ENCODE results near the gene GSAP. TPM values are rescaled to one million over a fixed set of nuclear protein-coding genes. Genes with fewer than 3 reads are reported as not detected.

Gene GSAP
- total RNA-seq, 1 experiment from 2014 or later = 25.7 TPM

- H3K4me3 ChIP-seq (ENCODE audit: low read depth, low read length) = no peak overlapping the region
- no peaks in the 10 kb centered on the region for H3K36me3 ChIP-seq (ENCODE audit: control insufficient read depth, insufficient read depth, low read length)
- H3K27me3 Mint-ChIP-seq (ENCODE audit: insufficient read depth, unreplicated experiment) = no peaks in the 10 kb centered on the region
- no peak overlapping the region for H3K4me3 Mint-ChIP-seq (ENCODE audit: unreplicated experiment)
- H3K9me3 Mint-ChIP-seq (ENCODE audit: unreplicated experiment) = peaks cover 9% of the 10 kb centered on the region
- ChIA-PET CTCF (no interaction called here), POLR2A (interaction anchor here (0.6 kb wide), 1 partner anchor 149 kb away, joined by 3 read pairs; no protein-coding TSS in a partner anchor)
- H3K27me3 ChIP-seq (replicated peaks; ENCODE audit: control insufficient read depth, insufficient read depth, low read length) = no peaks in the 10 kb centered on the region
- TF ChIP-seq CTCF (IDR thresholded peaks at IDR 0.05; ENCODE audit: insufficient read depth in 1 of 2, low read depth in 1 of 2, low read length in 1 of 2, severe bottlenecking in 1 of 2, unreplicated experiment in 1 of 2) = no peak
- no peak overlapping the region for H3K27ac Mint-ChIP-seq (ENCODE audit: unreplicated experiment)
- no peaks in the 10 kb centered on the region for H3K36me3 Mint-ChIP-seq (ENCODE audit: insufficient read depth, unreplicated experiment)
- no peaks in the 10 kb centered on the region for H3K4me1 Mint-ChIP-seq (ENCODE audit: low read depth, unreplicated experiment)
- intact Hi-C loops (cut with micrococcal nuclease; ENCODE audit: unreplicated experiment) = no loop called here
- no peak for DNase-seq
- no peaks in the 10 kb centered on the region for H3K9me3 ChIP-seq
- H3K4me1 ChIP-seq = no peaks in the 10 kb centered on the region
- no TSS peak for BruUV-seq (replicated peaks)
Measured at GRCh38 chr7:77266291-77266794, 149.8 kb downstream of the GSAP start.

- no peak for TF ChIP-seq CTCF (IDR thresholded peaks at IDR 0.05; ENCODE audit: insufficient read depth in 1 of 2, low read depth in 1 of 2, low read length in 1 of 2, severe bottlenecking in 1 of 2, unreplicated experiment in 1 of 2)
- Mint-ChIP-seq H3K4me3 (ENCODE audit: unreplicated experiment) (no peak overlapping the region), H3K27ac (ENCODE audit: unreplicated experiment) (no peak overlapping the region), H3K9me3 (ENCODE audit: unreplicated experiment) (peaks cover 9% of the 10 kb centered on the region), H3K4me1 (ENCODE audit: low read depth, unreplicated experiment) (no peaks in the 10 kb centered on the region), H3K36me3 (ENCODE audit: insufficient read depth, unreplicated experiment) (no peaks in the 10 kb centered on the region), H3K27me3 (ENCODE audit: insufficient read depth, unreplicated experiment) (no peaks in the 10 kb centered on the region)
- Histone ChIP-seq H3K9me3 (no peaks in the 10 kb centered on the region), H3K36me3 (ENCODE audit: control insufficient read depth, insufficient read depth, low read length) (no peaks in the 10 kb centered on the region), H3K4me1 (no peaks in the 10 kb centered on the region), H3K4me3 (ENCODE audit: low read depth, low read length) (no peak overlapping the region), H3K27me3 (replicated peaks; ENCODE audit: control insufficient read depth, insufficient read depth, low read length) (no peaks in the 10 kb centered on the region)
- ChIA-PET CTCF (no interaction called here), POLR2A (interaction anchor here (0.6 kb wide), 1 partner anchor 150 kb away, joined by 3 read pairs; no protein-coding TSS in a partner anchor)
- no TSS peak for BruUV-seq (replicated peaks)
- no peak for DNase-seq
- intact Hi-C loops (cut with micrococcal nuclease; ENCODE audit: unreplicated experiment) = no loop called here
Measured at GRCh38 chr7:77265666-77266065, 150.5 kb downstream of the GSAP start.

DNA sequence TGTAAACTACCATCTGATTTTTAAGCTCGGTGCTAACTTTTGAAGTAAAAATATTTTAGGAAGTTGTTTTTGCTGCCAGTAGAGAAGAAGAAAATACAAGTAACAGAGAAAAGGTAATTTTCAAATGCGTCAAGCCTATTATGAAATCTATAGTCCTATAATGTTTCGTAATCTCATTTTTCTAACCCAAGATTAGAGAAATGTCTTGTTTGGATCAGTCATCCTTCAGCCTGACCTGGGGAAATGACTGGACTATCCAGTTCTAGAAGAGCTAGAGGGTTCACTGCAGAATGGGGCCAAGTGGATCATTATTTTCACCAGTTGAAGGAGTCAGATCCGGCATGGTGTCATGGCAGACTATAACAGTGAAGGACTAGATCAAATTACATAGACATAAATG, 153.8 kb downstream of the GSAP start:
- no peaks in the 10 kb centered on the region for H3K36me3 Mint-ChIP-seq (ENCODE audit: insufficient read depth, unreplicated experiment)
- ChIA-PET CTCF (no interaction called here), POLR2A (no interaction called here)
- H3K4me3 Mint-ChIP-seq (ENCODE audit: unreplicated experiment) = no peak overlapping the region
- Histone ChIP-seq H3K4me1 (no peaks in the 10 kb centered on the region), H3K27me3 (replicated peaks; ENCODE audit: control insufficient read depth, insufficient read depth, low read length) (no peaks in the 10 kb centered on the region), H3K9me3 (no peaks in the 10 kb centered on the region), H3K36me3 (ENCODE audit: control insufficient read depth, insufficient read depth, low read length) (no peaks in the 10 kb centered on the region), H3K4me3 (ENCODE audit: low read depth, low read length) (no peak overlapping the region)
- H3K27me3 Mint-ChIP-seq (ENCODE audit: insufficient read depth, unreplicated experiment) = no peaks in the 10 kb centered on the region
- BruUV-seq (replicated peaks) = no TSS peak
- no peak overlapping the region for H3K27ac Mint-ChIP-seq (ENCODE audit: unreplicated experiment)
- no peak for TF ChIP-seq CTCF (IDR thresholded peaks at IDR 0.05; ENCODE audit: insufficient read depth in 1 of 2, low read depth in 1 of 2, low read length in 1 of 2, severe bottlenecking in 1 of 2, unreplicated experiment in 1 of 2)
- intact Hi-C loops (cut with micrococcal nuclease; ENCODE audit: unreplicated experiment) = no loop called here
- no peaks in the 10 kb centered on the region for H3K4me1 Mint-ChIP-seq (ENCODE audit: low read depth, unreplicated experiment)
- no peaks in the 10 kb centered on the region for H3K9me3 Mint-ChIP-seq (ENCODE audit: unreplicated experiment)
- no peak for DNase-seq

Other genes starting within 250 kb of the GSAP start
- not detected in 2 replicates for gene FGL2, start 216.5 kb downstream of the GSAP start, total RNA-seq (2022)
- 67.1 and 74.8 TPM in 2 replicates for gene PTPN12, start 120.9 kb upstream of the GSAP start, total RNA-seq (2022)

All from Caco-2 (cell line).